ENCODE data around the gene SLC2A5.

The SLC2A5 gene

DNA sequence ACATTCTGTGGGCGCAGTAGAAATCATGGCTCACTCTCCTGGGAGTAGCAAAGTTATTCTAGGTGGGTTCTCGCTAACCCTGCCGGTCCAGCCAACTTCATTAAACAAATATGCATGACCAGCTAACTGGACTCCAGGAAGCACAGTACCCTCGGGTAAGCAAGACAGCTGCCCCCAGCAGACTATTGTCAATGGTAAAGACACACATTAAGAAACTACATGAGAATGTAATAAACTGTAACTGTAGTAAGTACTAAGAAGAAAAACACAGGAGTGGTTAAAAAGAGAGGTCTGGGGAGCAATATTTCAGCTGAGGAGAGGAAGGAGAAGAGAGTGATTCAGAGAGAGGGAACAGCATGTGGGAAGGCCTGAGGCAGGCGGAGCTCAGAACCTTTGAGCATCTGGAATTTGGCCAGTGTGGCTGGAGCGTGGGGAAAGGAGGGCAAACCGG, 7.4 kb downstream of the SLC2A5 start:
- DNase-seq: peak; percentile 33

DNA sequence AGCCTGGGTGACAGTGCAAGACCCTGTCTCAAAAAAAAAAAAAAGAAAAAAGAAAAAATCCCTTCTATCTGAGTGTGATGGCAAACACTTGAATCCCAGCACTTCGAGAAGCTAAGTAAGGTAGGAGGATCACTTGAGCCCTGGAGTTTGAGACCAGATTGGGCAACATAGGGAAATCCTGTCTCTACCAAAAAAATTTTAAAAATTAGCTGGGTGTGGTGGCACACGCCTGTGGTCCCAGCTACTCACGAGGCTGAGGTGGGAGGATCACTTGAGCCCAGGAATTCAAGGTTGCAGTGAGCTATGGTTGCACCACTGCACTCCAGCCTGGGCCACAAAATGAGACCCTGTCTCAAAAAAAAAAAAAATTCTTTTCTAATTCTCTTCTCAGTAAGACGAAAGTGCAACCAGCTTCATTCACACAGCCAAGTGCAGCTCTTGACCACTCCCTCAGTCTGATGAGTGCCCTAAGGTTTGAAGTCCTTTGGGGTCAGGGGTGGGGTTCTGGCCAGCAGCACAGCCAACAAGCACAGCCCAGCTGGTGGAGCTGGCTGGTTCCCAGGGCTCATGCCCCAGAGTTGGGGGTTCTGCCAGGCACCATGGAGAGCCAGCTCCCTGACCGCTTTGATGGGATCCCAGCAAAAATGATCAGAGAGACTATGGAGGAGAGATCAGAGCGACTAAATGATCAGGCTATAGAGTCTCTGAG, 8.0 kb downstream of the SLC2A5 start:
- no peak for DNase-seq

DNA sequence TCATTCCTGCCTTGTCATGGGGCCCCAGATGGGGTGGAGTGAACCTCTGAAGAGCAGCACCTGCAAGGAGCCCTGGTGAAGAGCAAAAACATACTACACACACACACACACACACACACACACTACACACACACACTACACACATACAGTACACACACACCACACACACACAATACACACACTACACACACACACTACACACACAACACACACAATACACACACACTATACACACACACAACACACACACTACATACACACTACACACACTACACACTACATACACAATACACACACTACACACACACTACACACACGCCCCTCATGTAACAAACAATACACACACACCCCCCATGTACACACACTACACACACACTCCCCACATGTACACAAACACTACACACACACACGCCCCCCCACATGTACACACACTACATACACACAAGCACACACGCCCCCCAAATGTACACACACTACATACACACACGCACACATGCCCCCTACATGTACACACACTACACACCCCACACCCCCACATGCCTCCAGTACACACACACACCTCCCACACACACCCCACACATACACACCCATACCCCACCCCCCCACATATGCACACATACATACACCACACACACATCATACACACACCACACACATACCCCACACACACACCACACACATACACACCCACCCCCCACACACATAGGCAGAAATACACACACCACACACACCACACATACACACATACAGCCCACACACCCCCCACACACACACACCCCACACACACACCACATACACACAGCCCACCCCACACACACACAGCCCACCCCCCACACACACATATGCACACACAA, 9.3 kb downstream of the SLC2A5 start:
- DNase-seq: no peak

DNA sequence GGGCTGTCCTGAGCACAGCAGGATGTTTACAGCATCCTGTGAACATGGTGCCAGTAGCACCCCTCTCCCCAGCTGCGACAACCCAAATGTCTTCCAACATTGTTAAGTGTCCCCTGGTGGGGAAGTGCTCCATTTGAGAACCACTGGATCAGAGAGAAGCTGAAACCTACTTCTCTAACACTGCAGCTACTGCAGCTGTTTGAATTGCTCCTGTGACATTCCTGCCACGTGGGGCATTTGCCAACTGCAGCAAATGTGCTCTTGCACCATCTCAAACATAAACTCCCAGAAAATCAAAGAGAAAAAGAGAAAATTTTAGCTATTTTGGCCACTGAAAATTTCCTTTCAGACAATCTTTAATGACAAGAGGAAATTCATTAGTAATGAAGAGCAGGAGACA, 11.0 kb downstream of the SLC2A5 start:
- no peak for DNase-seq

DNA sequence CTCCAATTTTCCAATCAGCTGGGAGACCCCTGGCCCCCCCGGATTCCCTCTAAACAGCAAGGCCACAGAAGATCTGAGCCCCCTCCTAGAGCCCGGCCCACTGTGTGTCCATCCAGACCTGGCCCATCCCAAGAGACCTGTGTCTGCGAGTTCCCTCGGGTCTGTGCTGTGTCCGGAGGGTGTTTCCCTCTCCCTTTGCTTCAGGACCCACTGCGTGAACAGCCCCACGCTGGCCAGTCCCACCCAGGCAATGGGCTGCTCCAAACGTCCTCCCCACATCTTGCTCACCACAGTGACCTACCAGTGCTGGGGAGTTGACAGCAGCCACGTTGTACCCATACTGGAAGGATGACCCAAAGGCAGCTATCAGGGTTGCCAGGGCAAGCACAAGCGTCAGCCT, 11.6 kb downstream of the SLC2A5 start:
- DNase-seq: no peak

DNA sequence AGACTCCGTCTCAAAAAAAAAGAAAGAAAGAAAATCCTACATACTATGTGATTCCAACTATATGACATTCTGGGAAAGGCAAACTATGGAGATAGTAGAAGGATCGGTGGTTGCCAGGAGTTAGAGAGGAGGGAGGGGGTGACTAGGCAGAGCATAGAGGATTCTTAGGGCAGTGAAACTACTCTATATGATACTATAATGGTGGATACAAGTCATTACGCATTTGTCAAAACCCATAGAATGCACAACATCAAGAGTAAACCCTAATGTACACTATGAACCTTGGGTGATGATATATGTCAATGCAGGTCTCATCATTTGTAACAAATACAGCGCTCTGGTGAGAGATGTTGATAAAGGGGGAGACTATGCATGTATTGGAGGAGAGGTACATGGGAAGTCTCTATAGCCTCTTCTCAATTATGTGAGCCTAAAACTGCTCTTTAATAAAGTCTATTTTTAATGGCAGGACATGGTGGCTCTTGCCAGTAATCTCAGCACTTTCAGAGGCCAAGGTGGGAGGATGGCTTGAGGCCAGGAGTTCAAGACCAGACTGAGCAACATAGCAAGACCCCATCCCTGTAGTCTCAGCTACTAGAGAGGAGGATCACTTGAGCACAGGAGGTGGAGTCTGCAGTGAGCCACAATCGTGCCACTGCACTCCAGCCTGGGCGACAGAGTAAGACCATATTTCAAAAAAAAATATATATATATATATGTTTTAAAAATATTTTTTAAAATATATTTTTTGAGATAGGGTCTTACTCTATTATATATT, 17.0 kb downstream of the SLC2A5 start:
- DNase-seq: no peak

DNA sequence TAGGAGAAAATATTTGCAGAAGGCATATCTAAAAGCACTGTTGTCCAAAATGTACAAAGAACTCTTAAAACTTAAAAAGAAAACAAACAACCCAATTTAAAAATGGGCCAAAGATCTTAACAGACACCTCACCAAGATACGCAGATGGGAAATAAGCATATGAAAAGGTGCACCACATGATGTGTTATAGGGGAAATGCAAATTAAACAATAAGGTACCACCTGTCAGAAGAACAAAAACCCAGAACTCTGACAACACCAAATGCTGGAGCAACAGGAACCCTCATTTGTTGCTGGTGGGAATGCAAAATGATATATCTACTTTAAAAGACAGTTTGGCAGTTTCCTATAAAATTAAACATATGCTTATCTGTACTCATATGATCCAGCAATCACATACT, 18.1 kb downstream of the SLC2A5 start:
- no peak for DNase-seq

DNA sequence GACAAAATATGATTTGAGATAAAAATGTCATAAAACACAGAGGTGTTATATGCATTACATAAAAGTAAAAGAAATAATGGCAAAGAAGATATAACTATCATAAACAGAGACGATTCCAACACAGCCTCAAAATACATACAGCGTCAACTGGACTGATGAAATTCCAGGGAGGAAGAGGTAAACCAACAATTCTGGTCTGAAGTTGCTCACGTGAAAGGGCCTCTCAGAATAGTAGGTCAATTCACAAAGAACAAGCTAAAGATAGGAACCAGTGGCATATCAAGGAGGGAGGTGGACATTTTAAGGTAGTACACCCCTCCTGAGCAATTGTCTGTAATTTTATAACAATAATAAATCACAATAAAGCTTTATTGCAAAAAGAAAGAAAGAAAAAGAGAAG, 18.6 kb downstream of the SLC2A5 start:
- DNase-seq: no peak

DNA sequence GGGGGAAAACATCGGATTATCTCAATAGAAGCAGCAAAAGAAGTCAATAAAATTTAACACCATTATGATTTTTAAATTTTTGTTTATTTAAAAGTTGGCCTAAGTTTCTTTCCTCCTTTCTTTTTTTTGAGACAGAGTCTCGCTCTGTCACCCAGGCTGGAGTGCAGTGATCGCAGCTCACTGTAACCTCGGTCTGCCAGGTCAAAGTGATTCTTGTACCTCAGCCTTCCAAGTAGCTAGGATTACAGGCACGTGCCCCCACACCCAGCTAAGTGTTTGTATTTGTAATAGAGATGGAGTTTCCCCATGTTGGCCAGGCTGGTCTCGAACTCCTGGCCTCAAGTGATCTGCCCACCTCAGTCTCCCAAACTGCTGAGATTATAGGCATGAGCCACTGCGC, 20.9 kb downstream of the SLC2A5 start:
- no peak for DNase-seq

DNA sequence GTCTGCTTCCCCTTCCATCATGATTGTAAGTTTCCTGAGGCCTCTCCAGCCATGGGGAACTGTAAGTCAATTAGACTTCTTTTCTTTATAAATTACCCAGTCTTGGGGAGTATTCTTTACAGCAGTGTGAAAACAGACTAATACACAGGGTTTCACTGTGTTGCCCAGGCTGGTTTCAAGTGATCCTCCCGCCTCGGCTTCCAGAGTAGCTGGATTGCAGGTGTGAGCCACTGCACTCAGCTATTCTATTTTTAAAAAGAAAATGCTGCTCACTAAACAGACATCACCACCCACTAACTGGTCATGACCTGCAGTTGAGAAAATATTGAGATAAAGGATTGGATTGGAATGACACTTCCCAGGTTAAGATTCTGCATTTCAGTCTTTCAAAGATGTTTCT, 22.4 kb downstream of the SLC2A5 start:
- DNase-seq: no peak

DNA sequence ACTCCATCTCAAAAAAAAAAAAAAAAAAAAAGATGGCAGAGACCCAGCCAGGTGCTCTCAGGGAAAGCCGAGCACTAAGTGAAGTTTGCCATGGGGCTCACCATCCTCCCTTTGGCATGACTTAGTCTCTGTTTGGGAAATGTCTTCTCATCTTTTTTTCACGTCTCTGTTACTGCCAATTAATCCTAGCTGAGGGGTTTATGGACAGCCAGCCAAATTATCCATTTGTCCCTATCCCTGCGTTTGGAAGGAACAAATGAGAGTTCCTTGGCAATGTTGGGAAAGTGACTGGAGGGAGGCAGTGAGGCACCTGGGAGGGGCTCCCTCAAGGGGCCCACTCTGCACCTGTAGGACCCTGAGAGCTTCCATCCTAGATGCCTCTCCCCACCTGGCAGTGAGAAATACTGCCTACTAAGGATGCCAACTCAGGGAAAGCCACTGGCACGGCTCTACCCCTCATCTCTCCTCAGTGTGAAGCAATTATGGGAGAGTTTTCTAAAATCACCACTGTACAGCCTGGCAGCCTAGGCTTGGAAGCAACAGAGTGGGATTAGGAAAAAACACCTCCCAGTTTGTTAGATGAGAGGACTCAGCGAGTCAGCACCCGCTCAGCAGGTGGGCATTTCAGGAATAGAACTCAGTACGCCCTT, 23.4 kb downstream of the SLC2A5 start:
- DNase-seq: no peak

DNA sequence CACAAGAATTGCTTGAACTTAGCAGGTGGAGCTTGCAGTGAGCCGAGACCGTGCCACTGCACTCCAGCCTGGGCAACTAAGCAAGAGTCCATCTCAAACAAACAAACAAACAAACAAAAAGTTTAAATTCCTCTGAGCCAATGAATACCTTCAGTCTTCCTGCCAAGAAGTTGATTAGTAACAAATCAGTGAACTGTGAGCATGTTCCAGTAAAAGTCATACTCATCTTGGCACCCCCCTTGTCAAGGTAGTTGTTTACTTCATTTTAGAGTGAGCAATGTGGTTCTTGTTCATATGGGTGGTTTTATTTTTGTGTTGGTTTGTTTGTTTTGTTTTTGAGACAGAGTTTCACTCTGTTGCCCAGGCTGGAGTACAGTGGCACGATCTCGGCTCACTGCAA, 25.2 kb downstream of the SLC2A5 start:
- no peak for DNase-seq

DNA sequence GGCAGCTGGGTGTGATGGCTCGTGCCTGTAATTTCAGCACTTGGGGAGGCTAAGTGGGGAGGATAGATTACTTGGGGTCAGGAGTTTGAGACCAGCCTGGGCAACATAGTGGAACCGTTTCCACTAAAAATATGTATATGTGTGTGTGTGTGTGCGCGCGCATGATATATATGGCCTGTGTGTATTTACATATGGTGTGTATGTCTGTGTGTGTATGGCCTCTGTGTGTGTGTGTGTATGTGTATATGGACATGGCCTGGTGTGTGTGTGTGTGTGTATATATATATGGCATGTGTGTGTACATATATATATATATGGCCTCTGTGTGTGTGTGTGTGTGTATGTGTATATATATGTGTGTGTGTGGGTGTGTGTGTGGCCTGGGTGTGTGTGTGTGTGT, 27.2 kb downstream of the SLC2A5 start:
- DNase-seq: no peak

DNA sequence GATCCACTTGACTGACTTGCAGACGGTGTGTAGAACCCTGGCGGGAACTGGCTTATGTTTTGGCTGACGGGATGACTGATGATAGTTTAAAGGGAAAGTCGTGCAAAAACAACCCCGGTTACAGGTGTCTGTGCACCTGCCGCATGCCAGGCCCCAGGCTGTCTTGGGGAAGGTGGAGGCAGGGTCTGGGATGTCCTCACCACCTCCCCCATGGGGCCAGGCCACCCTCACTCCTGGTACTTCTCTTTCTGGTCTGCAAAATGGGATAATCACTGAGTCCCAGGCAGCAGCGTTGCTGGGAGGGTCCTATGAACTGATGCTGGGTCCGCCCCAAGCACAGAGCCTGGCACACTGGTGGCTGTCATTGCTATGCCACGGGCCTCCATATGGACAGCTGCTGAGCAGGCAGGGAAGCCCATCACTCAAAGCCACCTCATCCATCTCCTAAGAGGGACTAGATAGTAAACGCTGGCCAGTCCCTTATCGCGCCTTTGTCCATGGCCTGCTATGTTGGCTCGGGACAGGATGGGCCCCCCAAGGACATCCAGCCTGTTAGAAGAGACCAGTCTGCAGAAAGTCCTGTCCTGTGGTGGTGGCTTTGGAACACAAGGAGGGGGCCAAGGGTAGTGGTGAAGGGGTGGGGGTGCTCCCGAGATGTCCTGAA, 28.2 kb downstream of the SLC2A5 start:
- no peak for DNase-seq

DNA sequence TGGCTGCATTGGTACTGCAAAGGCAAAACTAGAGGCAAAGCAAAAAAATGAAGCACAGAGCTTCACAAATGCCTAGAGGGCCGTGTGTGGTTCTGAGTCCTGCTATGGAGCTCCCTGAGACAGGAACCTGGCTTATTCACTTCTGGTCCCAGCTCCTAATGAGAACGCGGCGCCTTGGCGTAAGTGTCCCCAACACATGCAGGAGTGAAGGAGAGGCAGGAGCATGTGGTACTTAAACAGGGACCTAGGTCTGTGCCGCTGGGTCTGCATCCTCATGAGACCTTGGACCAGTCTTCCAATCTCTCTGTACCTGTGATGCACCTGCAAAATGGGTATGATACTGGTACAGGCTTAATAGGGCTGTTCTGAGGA, 28.8 kb downstream of the SLC2A5 start:
- DNase-seq: no peak

DNA sequence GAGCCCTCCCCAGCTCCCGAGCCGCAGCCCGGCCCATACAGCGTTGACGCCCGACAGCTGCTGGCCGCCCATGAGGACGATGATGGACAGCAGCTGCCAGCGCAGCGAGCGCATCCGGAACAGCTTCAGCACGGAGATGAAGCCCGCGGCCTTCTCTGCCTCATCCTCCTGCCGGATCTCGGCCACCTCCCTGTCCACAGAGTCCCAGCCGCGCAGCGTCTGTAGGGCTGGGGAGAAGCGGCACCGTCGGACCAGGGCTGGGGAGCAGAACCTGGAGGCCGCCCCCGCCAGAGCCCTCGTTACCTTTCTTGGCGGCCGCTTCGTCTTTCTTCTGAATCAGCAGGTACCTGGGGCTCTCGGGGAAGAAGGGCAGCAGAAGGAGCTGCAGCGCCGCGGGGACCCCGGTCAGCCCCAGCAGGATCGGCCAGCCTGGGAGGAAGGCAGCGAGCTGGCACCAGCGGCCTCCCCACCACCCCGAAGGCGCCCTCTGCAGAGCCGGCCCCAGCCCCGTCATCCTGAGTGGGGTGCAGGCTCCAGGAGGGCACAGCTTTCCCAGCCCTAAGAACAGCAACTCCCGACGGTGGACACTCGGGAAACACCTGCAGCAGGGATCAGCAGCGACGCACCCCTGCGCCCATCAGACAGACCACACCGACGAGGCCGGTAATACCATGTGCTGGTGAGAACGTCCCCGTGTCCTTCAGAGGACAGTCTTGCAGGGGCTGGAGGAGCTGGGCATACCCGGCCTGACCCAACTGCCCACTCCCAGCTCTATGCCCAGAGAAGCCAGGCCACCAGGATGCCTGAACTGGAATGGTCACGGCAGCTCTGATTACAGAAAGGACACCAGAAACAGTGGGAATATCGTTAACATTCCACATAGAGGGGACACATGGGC, 29.4 kb downstream of the SLC2A5 start:
- DNase-seq: no peak

DNA sequence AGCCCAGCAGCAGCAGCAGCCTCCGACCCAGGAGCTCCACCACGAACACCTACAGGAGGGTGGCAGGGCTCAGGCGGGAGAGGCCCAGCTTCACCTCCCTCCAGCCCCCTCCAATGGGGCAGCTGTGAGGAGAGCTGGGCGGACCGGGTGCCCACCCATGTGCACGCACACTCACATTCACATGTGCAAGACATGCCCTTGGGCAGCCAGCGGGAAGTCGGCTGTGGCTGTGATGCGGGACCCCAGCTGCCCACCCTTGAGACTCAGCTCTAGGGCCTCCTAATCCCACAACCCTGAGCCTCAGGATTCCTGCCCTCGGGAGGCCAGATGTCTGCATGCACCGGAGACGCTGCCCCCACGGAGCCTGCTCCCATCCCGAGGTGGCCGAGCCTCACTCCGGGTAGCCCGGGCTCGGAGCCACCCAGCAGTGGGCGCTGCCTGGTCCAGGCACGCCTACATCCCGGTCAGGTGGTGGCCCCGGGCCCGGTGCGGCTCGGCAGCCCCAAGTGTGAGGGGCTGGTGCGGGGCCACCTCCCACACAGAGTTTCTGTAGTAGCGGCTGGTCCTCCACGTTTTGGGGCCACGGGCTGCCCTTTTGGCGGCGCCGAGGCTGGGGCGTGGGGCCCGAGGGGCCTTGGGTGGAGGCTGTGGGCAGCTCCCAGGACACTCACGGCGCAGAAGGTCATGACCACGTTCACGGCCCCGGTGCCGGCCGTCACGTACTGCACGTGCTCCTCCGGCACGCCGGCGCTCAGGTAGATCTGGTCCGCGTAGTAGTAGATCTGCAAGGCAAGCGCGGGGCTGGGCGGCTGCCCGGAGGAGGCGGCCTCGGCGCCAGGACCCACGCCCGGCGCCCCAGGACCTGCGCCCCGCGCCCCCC, 30.3 kb downstream of the SLC2A5 start:
- DNase-seq: no peak

DNA sequence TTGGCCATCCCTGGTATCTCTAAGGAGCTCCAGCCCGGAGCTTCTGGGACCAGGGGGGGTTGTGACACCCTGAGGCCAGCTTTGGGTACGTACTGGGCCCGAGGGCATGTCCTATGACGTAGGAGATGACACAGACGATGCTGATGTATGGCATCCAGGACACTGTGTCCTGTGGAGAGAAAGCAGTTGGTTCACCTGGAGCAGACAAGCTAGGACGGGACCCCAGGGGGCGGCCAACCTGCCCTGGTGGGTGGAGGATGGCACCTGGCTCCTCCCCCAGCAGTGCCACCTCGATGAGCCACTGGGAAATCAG, 31.1 kb downstream of the SLC2A5 start:
- no peak for DNase-seq

DNA sequence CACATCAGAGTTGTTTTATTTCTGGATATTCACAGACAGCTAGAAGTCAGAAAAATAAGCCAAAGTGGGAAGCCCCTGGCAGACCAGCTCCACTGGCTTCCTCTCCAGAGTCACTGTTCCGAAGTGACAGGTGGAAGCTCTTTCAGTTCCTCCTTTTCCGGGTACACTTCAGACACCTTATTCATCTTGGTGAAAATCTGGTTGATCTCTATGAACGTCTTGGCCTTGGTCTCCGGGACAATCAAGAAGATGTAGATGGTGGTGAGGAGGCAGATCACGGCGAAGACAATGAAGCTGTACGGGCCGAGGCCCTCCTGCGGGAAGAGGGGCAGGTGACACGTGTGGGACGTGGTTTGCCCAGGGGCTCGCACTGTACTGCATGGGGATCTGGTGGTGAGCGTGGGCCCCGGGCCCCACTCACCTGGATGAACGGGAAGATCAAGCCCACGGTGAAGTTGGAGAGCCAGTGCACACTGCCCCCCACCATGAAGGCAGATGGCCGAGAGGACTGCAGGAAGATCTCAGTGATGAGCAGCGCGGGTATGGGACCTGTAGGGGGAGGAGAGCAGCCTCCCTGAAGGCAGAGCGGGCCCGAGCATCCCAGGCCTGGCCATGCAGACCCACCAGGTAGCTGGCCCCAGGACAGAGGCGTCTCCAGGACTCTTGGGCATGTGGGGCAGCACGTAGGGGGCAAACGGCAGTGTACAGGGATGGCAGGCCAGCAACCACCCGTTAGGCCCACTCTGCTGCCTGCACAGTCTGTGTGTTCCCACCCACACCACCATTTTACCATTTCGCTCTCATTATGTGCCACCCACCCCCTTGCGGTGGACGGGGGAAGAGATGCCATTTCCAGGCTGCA, 31.7 kb downstream of the SLC2A5 start:
- no peak for DNase-seq
